HepG2 (cell line): ENCODE measurements around the gene KHNYN. TPM values are rescaled to one million over a fixed set of nuclear protein-coding genes. Genes with fewer than 3 reads are reported as not detected.

Experiments used
- ARID2 ChIP-seq: sonication (generic); formaldehyde crosslinking; IDR thresholded peaks from 2 replicates; pipeline ENCODE4 v1.8.1; 2022; ENCODE audit warnings: mild to moderate bottlenecking, missing genetic modification reagents, borderline replicate concordance
- ARNT2 ChIP-seq: sonication (generic); formaldehyde crosslinking; IDR thresholded peaks from 2 replicates; pipeline ENCODE4 v1.8.0; 2022; ENCODE audit warnings: mild to moderate bottlenecking, low read depth, missing genetic modification reagents, moderate library complexity
- EEA1 ChIP-seq: sonication (generic); formaldehyde crosslinking; IDR thresholded peaks from 2 replicates; pipeline ENCODE4 v1.5.1; 2020; ENCODE audit warnings: mild to moderate bottlenecking, missing genetic modification reagents, borderline replicate concordance
- GATAD2A ChIP-seq: IDR thresholded peaks from 2 replicates; pipeline ENCODE4 v1.6.1; 2016
- IKZF4 ChIP-seq: sonication (generic); formaldehyde crosslinking; IDR thresholded peaks from 2 replicates; pipeline ENCODE4 v1.5.1; 2020; ENCODE audit warnings: borderline replicate concordance, mild to moderate bottlenecking, low read depth, missing genetic modification reagents; ENCODE audit errors: not compliant biosample characterization
- ISL2 ChIP-seq: sonication (generic); formaldehyde crosslinking; IDR thresholded peaks from 2 replicates; pipeline ENCODE4 v1.5.0; 2020; ENCODE audit warnings: missing genetic modification reagents
- PHF20 ChIP-seq: sonication (generic); formaldehyde crosslinking; IDR thresholded peaks from 2 replicates; pipeline ENCODE4 v1.5.0; 2020; ENCODE audit warnings: mild to moderate bottlenecking, missing genetic modification reagents
- SIN3A ChIP-seq: IDR thresholded peaks from 2 replicates; pipeline ENCODE4 v1.6.1; 2011; ENCODE audit warnings: low read depth, mild to moderate bottlenecking, control low read depth, low read length, borderline replicate concordance
- YEATS2 ChIP-seq: sonication (generic); formaldehyde crosslinking; IDR thresholded peaks from 2 replicates; pipeline ENCODE4 v1.4.0; 2020; ENCODE audit warnings: missing genetic modification reagents, borderline replicate concordance
- ZBTB3 ChIP-seq: sonication (generic); formaldehyde crosslinking; IDR thresholded peaks from 2 replicates; pipeline ENCODE4 v1.4.0; 2020; ENCODE audit warnings: low read depth, mild to moderate bottlenecking, moderate library complexity, missing genetic modification reagents, borderline replicate concordance
- ZFP82 ChIP-seq: sonication (generic); formaldehyde crosslinking; IDR thresholded peaks from 2 replicates; pipeline ENCODE4 v1.5.1; 2020; ENCODE audit warnings: mild to moderate bottlenecking, missing genetic modification reagents, borderline replicate concordance
- ZNF891 ChIP-seq: sonication (generic); formaldehyde crosslinking; IDR thresholded peaks from 2 replicates; pipeline ENCODE4 v1.5.0; 2020; ENCODE audit warnings: mild to moderate bottlenecking, missing genetic modification reagents
- polyA plus RNA-seq, 8 experiments: library from polyadenylated mRNA; depleted of rRNA in 3 of 8; stranded (reverse) in 7 of 8; unstranded in 1 of 8; fragments of >200 nt; fragmentation: Illumina TruSeq in 4 of 8; extraction: Trizol in 4 of 8; gene quantifications; 2 replicates each; pipeline versions ENCODE4 v1.2.1 to v1.2.3, GENCODE V29; 2011 to 2016; ENCODE audit warnings: low read depth in 4 of 8, missing spikeins in 1 of 8, mixed read lengths in 1 of 8; ENCODE audit not compliant: insufficient read depth in 1 of 8
- total RNA-seq, 5 experiments: library from RNA; depleted of rRNA; stranded (reverse); fragments of >200 nt; fragmentation: Illumina TruSeq; extraction: Trizol; gene quantifications; 2 replicates each; pipeline ENCODE4 v1.2.3, GENCODE V29; 2016; ENCODE audit warnings: low read depth in 1 of 5
- TF ChIP-seq, protein P1 (sequence below): sonication (generic); IDR thresholded peaks from 2 replicates; pipeline ENCODE4 v1.6.1; 2016; ENCODE audit warnings: low read depth, borderline replicate concordance
- TF ChIP-seq, protein P2 (sequence below): sonication (generic); formaldehyde crosslinking; IDR thresholded peaks from 2 replicates; pipeline ENCODE4 v1.9.0; 2021; ENCODE audit warnings: missing genetic modification reagents, borderline replicate concordance
- TF ChIP-seq, protein P3 (sequence below): sonication (generic); formaldehyde crosslinking; IDR thresholded peaks from 2 replicates; pipeline ENCODE4 v1.4.0; 2020; ENCODE audit warnings: missing genetic modification reagents
- TF ChIP-seq, protein P4 (sequence below): sonication (generic); formaldehyde crosslinking; IDR thresholded peaks from 2 replicates; pipeline ENCODE4 v1.4.0; 2020; ENCODE audit warnings: missing genetic modification reagents
- TF ChIP-seq, protein P5 (sequence below): fragments of 450-650 bp; IDR thresholded peaks from 2 replicates; pipeline ENCODE4 v1.6.1; 2017
- TF ChIP-seq, protein P6 (sequence below): sonication (generic); formaldehyde crosslinking; IDR thresholded peaks from 2 replicates; pipeline ENCODE4 v1.8.1; 2023; ENCODE audit warnings: mild to moderate bottlenecking, missing genetic modification reagents

KHNYN gene
- total and polyA plus RNA-seq, 2 of the 13 experiments (the other 11 are each of a cell fraction or from before 2014, with no cell fraction given), result 52.8 to 75.7 TPM

DNA sequence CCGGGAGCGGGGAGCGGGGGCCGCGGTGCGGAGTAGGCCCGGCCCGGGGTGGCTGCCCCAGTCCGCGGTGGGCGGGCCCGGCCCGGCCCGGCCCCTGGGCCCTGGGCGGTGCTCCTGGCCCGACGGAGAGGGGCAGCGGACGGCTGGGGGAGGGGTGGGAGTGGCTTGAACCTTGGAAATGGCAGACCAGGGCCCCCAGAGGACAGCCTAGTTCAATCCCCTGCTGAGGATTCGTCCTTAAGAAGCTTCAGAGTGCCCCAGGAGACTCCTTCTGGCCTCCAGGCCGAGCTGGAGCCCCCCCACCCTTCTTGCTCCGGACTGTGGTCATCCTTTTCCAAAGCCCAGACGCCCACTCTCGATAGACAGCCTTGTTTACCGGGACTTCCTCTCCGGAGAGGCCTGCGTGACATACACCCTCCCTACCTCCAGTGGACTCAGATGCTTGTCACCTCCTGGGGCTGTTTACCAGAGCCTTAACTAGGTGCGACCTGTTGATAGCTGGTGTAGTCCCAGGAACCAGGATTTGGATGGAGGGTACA, 458 bp downstream of the KHNYN start (continued):
- TF ChIP-seq ARID2 (CRISPR knock-in tag) (no peak), ZBTB3 (CRISPR knock-in tag) (no peak), EEA1 (CRISPR knock-in tag) (0 out of 2 replicates have a peak, but pooled peaks have one; percentile 34), GATAD2A (CRISPR knock-in tag) (no peak; the same call in 1 of the 2 replicates), YEATS2 (CRISPR knock-in tag) (no peak), ISL2 (CRISPR knock-in tag) (no peak; the same call in 1 of the 2 replicates), ZNF891 (no peak), ARNT2 (CRISPR knock-in tag) (no peak), IKZF4 (CRISPR knock-in tag) (no peak), ZFP82 (CRISPR knock-in tag) (no peak), SIN3A (peak; percentile 84; the same call in 1 of the 2 replicates), PHF20 (no peak)
- TF ChIP-seq, protein P1, sequence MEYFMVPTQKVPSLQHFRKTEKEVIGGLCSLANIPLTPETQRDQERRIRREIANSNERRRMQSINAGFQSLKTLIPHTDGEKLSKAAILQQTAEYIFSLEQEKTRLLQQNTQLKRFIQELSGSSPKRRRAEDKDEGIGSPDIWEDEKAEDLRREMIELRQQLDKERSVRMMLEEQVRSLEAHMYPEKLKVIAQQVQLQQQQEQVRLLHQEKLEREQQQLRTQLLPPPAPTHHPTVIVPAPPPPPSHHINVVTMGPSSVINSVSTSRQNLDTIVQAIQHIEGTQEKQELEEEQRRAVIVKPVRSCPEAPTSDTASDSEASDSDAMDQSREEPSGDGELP, result no peak
- TF ChIP-seq, protein P2, sequence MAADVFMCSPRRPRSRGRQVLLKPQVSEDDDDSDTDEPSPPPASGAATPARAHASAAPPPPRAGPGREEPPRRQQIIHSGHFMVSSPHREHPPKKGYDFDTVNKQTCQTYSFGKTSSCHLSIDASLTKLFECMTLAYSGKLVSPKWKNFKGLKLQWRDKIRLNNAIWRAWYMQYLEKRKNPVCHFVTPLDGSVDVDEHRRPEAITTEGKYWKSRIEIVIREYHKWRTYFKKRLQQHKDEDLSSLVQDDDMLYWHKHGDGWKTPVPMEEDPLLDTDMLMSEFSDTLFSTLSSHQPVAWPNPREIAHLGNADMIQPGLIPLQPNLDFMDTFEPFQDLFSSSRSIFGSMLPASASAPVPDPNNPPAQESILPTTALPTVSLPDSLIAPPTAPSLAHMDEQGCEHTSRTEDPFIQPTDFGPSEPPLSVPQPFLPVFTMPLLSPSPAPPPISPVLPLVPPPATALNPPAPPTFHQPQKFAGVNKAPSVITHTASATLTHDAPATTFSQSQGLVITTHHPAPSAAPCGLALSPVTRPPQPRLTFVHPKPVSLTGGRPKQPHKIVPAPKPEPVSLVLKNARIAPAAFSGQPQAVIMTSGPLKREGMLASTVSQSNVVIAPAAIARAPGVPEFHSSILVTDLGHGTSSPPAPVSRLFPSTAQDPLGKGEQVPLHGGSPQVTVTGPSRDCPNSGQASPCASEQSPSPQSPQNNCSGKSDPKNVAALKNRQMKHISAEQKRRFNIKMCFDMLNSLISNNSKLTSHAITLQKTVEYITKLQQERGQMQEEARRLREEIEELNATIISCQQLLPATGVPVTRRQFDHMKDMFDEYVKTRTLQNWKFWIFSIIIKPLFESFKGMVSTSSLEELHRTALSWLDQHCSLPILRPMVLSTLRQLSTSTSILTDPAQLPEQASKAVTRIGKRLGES (CRISPR knock-in tag), result no peak
- TF ChIP-seq, protein P3, sequence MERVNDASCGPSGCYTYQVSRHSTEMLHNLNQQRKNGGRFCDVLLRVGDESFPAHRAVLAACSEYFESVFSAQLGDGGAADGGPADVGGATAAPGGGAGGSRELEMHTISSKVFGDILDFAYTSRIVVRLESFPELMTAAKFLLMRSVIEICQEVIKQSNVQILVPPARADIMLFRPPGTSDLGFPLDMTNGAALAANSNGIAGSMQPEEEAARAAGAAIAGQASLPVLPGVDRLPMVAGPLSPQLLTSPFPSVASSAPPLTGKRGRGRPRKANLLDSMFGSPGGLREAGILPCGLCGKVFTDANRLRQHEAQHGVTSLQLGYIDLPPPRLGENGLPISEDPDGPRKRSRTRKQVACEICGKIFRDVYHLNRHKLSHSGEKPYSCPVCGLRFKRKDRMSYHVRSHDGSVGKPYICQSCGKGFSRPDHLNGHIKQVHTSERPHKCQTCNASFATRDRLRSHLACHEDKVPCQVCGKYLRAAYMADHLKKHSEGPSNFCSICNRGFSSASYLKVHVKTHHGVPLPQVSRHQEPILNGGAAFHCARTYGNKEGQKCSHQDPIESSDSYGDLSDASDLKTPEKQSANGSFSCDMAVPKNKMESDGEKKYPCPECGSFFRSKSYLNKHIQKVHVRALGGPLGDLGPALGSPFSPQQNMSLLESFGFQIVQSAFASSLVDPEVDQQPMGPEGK (CRISPR knock-in tag), result no peak; the same call in 1 of the 2 replicates
- TF ChIP-seq, protein P4, sequence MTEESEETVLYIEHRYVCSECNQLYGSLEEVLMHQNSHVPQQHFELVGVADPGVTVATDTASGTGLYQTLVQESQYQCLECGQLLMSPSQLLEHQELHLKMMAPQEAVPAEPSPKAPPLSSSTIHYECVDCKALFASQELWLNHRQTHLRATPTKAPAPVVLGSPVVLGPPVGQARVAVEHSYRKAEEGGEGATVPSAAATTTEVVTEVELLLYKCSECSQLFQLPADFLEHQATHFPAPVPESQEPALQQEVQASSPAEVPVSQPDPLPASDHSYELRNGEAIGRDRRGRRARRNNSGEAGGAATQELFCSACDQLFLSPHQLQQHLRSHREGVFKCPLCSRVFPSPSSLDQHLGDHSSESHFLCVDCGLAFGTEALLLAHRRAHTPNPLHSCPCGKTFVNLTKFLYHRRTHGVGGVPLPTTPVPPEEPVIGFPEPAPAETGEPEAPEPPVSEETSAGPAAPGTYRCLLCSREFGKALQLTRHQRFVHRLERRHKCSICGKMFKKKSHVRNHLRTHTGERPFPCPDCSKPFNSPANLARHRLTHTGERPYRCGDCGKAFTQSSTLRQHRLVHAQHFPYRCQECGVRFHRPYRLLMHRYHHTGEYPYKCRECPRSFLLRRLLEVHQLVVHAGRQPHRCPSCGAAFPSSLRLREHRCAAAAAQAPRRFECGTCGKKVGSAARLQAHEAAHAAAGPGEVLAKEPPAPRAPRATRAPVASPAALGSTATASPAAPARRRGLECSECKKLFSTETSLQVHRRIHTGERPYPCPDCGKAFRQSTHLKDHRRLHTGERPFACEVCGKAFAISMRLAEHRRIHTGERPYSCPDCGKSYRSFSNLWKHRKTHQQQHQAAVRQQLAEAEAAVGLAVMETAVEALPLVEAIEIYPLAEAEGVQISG, result no peak
- TF ChIP-seq, protein P5, sequence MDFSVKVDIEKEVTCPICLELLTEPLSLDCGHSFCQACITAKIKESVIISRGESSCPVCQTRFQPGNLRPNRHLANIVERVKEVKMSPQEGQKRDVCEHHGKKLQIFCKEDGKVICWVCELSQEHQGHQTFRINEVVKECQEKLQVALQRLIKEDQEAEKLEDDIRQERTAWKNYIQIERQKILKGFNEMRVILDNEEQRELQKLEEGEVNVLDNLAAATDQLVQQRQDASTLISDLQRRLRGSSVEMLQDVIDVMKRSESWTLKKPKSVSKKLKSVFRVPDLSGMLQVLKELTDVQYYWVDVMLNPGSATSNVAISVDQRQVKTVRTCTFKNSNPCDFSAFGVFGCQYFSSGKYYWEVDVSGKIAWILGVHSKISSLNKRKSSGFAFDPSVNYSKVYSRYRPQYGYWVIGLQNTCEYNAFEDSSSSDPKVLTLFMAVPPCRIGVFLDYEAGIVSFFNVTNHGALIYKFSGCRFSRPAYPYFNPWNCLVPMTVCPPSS, result no peak
- TF ChIP-seq, protein P6, sequence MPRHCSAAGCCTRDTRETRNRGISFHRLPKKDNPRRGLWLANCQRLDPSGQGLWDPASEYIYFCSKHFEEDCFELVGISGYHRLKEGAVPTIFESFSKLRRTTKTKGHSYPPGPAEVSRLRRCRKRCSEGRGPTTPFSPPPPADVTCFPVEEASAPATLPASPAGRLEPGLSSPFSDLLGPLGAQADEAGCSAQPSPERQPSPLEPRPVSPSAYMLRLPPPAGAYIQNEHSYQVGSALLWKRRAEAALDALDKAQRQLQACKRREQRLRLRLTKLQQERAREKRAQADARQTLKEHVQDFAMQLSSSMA, result no peak; the same call in 1 of the 2 replicates
